HG03175 (cell line): ENCODE data around the gene ATP5ME.

Experiments used
- ATAC-seq: cut with Tn5 transposase; IDR thresholded peaks from one replicate; pipeline ENCODE4 v1.9.1; 2021; ENCODE audit warnings: mild to moderate bottlenecking, moderate library complexity; ENCODE audit not compliant: unreplicated experiment

Gene ATP5ME

DNA sequence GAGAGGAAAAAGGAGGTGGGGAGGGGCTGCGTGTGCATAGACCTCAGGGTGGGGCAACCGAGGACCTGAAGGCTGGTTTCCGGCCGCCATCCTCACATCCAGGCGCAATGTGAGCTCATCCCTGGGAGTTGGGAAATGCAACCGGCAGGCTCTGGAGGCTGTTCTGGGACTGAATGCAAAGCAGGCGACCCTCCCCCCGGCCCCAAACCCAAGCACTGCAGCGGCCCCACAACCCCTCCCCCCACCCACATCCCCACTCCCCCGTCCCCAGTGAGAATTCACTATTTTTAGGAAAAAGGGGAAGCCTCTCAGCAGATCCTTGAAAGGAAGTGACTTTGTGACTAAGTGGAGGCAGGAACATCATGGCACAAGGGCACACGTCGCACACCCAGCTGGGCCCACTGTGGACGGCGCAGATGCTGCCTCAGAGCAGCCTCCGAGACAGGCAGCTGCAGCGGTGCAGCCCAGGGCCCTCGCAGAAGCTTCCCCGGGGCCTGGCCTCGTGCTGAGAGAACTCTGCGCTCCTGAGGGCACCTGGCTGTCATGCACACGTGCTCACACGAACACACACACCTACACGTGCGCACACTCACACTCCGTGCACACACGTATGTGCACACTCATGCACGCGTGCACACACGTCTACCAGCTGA lies 50.0 kb downstream of the ATP5ME start:
- ATAC-seq = no peak

DNA sequence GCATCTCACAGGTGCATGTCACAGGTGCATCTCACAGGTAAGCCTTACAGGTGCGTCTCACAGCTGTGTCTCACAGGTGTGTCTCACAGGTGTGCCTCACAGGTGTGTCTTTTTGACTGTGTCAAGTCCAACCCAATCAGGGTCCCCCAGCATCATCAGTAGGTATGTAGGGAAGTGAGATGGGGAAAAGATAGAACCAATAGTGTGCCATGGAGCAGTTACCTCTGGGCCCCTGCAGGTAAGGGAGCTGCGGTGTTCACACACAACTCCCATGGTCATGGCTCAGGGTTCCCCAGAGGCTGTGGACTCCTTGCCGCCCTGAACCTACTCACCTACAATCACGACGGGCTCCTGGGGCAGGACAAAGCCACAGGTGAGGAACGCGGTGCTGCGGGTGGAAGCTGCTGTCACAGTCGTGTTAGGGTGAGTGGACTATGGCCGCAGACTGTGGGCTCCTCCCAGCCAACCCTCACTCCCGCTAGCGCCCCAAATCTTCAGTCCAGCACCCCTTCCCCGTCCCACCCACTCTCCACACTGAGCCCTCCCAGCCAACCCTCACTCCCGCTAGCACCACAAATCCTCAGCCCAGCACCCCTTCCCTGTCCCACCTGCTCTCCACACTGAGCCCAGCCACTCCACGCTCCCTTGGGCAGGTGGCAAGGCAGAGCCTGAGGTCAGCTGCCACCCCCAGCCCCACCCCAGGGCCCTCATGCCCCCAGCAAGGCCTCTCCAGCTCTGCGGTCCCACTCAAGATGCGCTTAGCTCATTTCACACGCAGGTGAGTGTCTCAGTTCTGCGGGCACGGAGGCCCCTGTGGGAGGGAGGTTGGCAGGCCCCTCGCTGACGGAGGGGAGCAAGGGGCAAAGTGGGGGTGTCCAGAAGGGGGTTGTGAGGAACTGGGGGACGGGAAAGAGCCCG lies 50.8 kb downstream of the ATP5ME start:
- no peak for ATAC-seq
